Liver (tissue), 3 donors: ENCODE data around the gene MSH3.

Experiments
- FOXA1 ChIP-seq: IDR thresholded peaks from 2 replicates; pipeline ENCODE4 v1.6.1; 2016; ENCODE audit warnings: antibody characterized with exemption
- GABPA ChIP-seq, 2 donors: IDR thresholded peaks in 1 of 2; conservative IDR thresholded peaks in 1 of 2; 2 replicates each; pipeline ENCODE4 v1.6.1; 2016; ENCODE audit warnings: antibody characterized with exemption in 2 of 2, mild to moderate bottlenecking in 1 of 2, moderate library complexity in 1 of 2
- HNF4A ChIP-seq, 2 donors: conservative IDR thresholded peaks; 2 replicates each; pipeline ENCODE4 v1.6.1; 2016; ENCODE audit warnings: antibody characterized with exemption in 2 of 2, mild to moderate bottlenecking in 2 of 2
- JUND ChIP-seq, 2 donors: IDR thresholded peaks; 2 replicates each; pipeline ENCODE4 v1.6.1; 2016; ENCODE audit warnings: antibody characterized with exemption in 2 of 2
- NR2F2 ChIP-seq: IDR thresholded peaks from 2 replicates; pipeline ENCODE4 v1.6.1; 2016; ENCODE audit warnings: antibody characterized with exemption
- RAD21 ChIP-seq, 2 donors: IDR thresholded peaks; 2 replicates each; pipeline ENCODE4 v1.6.1; 2016; ENCODE audit warnings: antibody characterized with exemption in 2 of 2, mild to moderate bottlenecking in 2 of 2
- SP1 ChIP-seq: IDR thresholded peaks from 2 replicates; pipeline ENCODE4 v1.6.1; 2018; ENCODE audit warnings: antibody characterized with exemption, mild to moderate bottlenecking
- TAF1 ChIP-seq: conservative IDR thresholded peaks from 2 replicates; pipeline ENCODE4 v1.6.1; 2016; ENCODE audit warnings: antibody characterized with exemption, mild to moderate bottlenecking
- YY1 ChIP-seq: IDR thresholded peaks from 2 replicates; pipeline ENCODE4 v1.6.1; 2016; ENCODE audit warnings: antibody characterized with exemption, mild to moderate bottlenecking
- TF ChIP-seq, protein P1 (sequence below): fragments of 150-350 bp; IDR thresholded peaks from 2 replicates; pipeline ENCODE4 v1.5.1; 2017; ENCODE audit warnings: improper control_type of control experiment, low read depth, low read length; ENCODE audit not compliant: missing input control
- TF ChIP-seq, protein P2 (sequence below): IDR thresholded peaks from 2 replicates; pipeline ENCODE4 v1.6.1; 2016; ENCODE audit warnings: antibody characterized with exemption, mild to moderate bottlenecking
- TF ChIP-seq, protein P3 (sequence below): IDR thresholded peaks from 2 replicates; pipeline ENCODE4 v1.6.1; 2016; ENCODE audit warnings: antibody characterized with exemption
- donor health status: healthy.
- donor health status: healthy.

DNA sequence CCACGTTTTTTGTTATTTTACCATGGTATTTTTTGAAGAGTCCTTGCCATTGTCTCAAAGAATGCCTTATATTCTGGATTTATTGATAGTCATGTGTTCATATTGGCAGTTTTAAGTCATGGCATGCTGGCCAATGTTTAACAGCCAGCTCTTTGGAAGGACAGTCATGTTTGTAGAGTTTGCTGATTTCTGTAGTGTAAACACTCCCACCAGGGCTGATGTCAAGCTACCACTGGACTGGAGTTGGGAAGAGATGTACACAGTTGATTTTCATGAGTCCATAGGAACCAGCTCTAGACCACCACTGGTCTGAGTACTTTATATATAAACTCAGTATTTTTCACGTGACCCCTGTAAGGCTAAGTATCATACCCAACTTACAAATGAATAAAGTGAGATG is 125.6 kb downstream of the MSH3 start:
- TF ChIP-seq, protein P1, sequence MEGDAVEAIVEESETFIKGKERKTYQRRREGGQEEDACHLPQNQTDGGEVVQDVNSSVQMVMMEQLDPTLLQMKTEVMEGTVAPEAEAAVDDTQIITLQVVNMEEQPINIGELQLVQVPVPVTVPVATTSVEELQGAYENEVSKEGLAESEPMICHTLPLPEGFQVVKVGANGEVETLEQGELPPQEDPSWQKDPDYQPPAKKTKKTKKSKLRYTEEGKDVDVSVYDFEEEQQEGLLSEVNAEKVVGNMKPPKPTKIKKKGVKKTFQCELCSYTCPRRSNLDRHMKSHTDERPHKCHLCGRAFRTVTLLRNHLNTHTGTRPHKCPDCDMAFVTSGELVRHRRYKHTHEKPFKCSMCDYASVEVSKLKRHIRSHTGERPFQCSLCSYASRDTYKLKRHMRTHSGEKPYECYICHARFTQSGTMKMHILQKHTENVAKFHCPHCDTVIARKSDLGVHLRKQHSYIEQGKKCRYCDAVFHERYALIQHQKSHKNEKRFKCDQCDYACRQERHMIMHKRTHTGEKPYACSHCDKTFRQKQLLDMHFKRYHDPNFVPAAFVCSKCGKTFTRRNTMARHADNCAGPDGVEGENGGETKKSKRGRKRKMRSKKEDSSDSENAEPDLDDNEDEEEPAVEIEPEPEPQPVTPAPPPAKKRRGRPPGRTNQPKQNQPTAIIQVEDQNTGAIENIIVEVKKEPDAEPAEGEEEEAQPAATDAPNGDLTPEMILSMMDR = no peak
- TF ChIP-seq RAD21 (IDR thresholded peaks at IDR 0.05) (no peak), GABPA (IDR thresholded peaks at IDR 0.05 in 1 of 2, conservative IDR thresholded peaks at IDR 0.05 in 1 of 2) (no peak), TAF1 (no peak), SP1 (no peak), HNF4A (conservative IDR thresholded peaks at IDR 0.05) (no peak), YY1 (no peak), JUND (IDR thresholded peaks at IDR 0.05) (no peak), FOXA1 (no peak), NR2F2 (no peak)
- TF ChIP-seq, protein P2, sequence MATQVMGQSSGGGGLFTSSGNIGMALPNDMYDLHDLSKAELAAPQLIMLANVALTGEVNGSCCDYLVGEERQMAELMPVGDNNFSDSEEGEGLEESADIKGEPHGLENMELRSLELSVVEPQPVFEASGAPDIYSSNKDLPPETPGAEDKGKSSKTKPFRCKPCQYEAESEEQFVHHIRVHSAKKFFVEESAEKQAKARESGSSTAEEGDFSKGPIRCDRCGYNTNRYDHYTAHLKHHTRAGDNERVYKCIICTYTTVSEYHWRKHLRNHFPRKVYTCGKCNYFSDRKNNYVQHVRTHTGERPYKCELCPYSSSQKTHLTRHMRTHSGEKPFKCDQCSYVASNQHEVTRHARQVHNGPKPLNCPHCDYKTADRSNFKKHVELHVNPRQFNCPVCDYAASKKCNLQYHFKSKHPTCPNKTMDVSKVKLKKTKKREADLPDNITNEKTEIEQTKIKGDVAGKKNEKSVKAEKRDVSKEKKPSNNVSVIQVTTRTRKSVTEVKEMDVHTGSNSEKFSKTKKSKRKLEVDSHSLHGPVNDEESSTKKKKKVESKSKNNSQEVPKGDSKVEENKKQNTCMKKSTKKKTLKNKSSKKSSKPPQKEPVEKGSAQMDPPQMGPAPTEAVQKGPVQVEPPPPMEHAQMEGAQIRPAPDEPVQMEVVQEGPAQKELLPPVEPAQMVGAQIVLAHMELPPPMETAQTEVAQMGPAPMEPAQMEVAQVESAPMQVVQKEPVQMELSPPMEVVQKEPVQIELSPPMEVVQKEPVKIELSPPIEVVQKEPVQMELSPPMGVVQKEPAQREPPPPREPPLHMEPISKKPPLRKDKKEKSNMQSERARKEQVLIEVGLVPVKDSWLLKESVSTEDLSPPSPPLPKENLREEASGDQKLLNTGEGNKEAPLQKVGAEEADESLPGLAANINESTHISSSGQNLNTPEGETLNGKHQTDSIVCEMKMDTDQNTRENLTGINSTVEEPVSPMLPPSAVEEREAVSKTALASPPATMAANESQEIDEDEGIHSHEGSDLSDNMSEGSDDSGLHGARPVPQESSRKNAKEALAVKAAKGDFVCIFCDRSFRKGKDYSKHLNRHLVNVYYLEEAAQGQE = no peak
- TF ChIP-seq, protein P3, sequence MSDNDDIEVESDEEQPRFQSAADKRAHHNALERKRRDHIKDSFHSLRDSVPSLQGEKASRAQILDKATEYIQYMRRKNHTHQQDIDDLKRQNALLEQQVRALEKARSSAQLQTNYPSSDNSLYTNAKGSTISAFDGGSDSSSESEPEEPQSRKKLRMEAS = no peak
